HG03066 (cell line): Measurements from ENCODE around the gene INPP5F.

ENCODE experiments used
- ATAC-seq: cut with Tn5 transposase; IDR thresholded peaks from one replicate; pipeline ENCODE4 v1.9.1; 2021; ENCODE audit warnings: low read depth; ENCODE audit not compliant: unreplicated experiment

INPP5F gene

GRCh38 chr10:119725828-119726675 lies at the start of gene INPP5F:
Gene INPP5F, plus strand, starts transcription at chr10:119726050. Its CDS starts 213 bp downstream, at chr10:119726263.
- ATAC-seq = peak; percentile 83

- ATAC-seq = no peak
These were observed 48.7 kb upstream of the INPP5F start for GRCh38 chr10:119677126-119677525.

GRCh38 chr10:119677904-119678755 lies 47.7 kb upstream of the INPP5F start:
- ATAC-seq = no peak

- ATAC-seq = no peak
These were observed 46.4 kb upstream of the INPP5F start for GRCh38 chr10:119679480-119679829.

GRCh38 chr10:119680050-119680449 lies 45.8 kb upstream of the INPP5F start:
- no peak for ATAC-seq

GRCh38 chr10:119680650-119681081 lies 45.2 kb upstream of the INPP5F start:
- no peak for ATAC-seq

- peak; percentile 73 for ATAC-seq
These were observed 39.2 kb upstream of the INPP5F start for GRCh38 chr10:119686465-119687191.

- no peak for ATAC-seq
These were observed 38.4 kb upstream of the INPP5F start for GRCh38 chr10:119687192-119688032.

GRCh38 chr10:119688033-119688508 lies 37.8 kb upstream of the INPP5F start:
- no peak for ATAC-seq

- ATAC-seq = no peak
These were observed 36.8 kb upstream of the INPP5F start for GRCh38 chr10:119689016-119689580.

- ATAC-seq = no peak
These were observed 34.1 kb upstream of the INPP5F start for GRCh38 chr10:119691726-119692125.

GRCh38 chr10:119693262-119693957 lies 32.4 kb upstream of the INPP5F start:
- ATAC-seq = peak; percentile 69

GRCh38 chr10:119694608-119695007 lies 31.2 kb upstream of the INPP5F start:
- no peak for ATAC-seq

GRCh38 chr10:119700321-119700954 lies 25.4 kb upstream of the INPP5F start:
- ATAC-seq = peak; percentile 44

- ATAC-seq = no peak
These were observed 24.0 kb upstream of the INPP5F start for GRCh38 chr10:119701861-119702260.

- no peak for ATAC-seq
These were observed 23.3 kb upstream of the INPP5F start for GRCh38 chr10:119702583-119702982.

- ATAC-seq = no peak
These were observed 21.8 kb upstream of the INPP5F start for GRCh38 chr10:119703903-119704508.

GRCh38 chr10:119705434-119705831 lies 20.4 kb upstream of the INPP5F start:
- peak; percentile 51 for ATAC-seq
